GM10266 (cell line): ENCODE measurements around the gene OSBPL10.

Experiments used
- DNase-seq: peaks from one replicate; pipeline ENCODE4 v3.0.0; 2012; ENCODE audit errors: extremely low spot score
- CTCF ChIP-seq: IDR thresholded peaks from 2 replicates; pipeline ENCODE4 v1.5.1; 2012; ENCODE audit warnings: mild to moderate bottlenecking, low read depth; ENCODE audit not compliant: control insufficient read depth, insufficient read depth; ENCODE audit errors: missing control alignments

OSBPL10 gene

GRCh38 chr3:31765871-31766270 lies 215.2 kb downstream of the OSBPL10 start:
- TF ChIP-seq CTCF: no peak
- no peak for DNase-seq

GRCh38 chr3:31763731-31764130 lies 217.3 kb downstream of the OSBPL10 start:
- no peak for DNase-seq
- no peak for TF ChIP-seq CTCF

GRCh38 chr3:31762888-31763351 lies 218.1 kb downstream of the OSBPL10 start:
- no peak for TF ChIP-seq CTCF
- no peak for DNase-seq

GRCh38 chr3:31762097-31762764 lies 218.8 kb downstream of the OSBPL10 start:
- no peak for DNase-seq
- no peak for TF ChIP-seq CTCF

GRCh38 chr3:31760654-31761053 lies 220.4 kb downstream of the OSBPL10 start:
- TF ChIP-seq CTCF: no peak

GRCh38 chr3:31758322-31758965 lies 222.6 kb downstream of the OSBPL10 start:
- TF ChIP-seq CTCF: no peak
- no peak for DNase-seq

More at GRCh38 chr3:31760654-31761053, 220.4 kb downstream of the OSBPL10 start:
- no peak for DNase-seq

GRCh38 chr3:31755926-31756658 lies 225.0 kb downstream of the OSBPL10 start:
- TF ChIP-seq CTCF: no peak
- DNase-seq: no peak
